ENCODE results near the gene MRPS18B. TPM values are rescaled to one million over a fixed set of nuclear protein-coding genes. Genes with fewer than 3 reads are reported as not detected.

Gene MRPS18B
- total and polyA plus RNA-seq, 2 of the 13 experiments (the other 11 are each of a cell fraction or from before 2014, with no cell fraction given), result 125 to 131 TPM

- TF ChIP-seq PAXIP1 (CRISPR knock-in tag; conservative IDR thresholded peaks at IDR 0.05) (peak; percentile 79), ERF (CRISPR knock-in tag; IDR thresholded peaks at IDR 0.05) (peak; percentile 66; the same call in 1 of the 2 replicates), MED1 (CRISPR knock-in tag; IDR thresholded peaks at IDR 0.05) (peak; percentile 58; the same call in 1 of the 2 replicates), ZNF562 (CRISPR knock-in tag; IDR thresholded peaks at IDR 0.05; ENCODE audit: borderline replicate concordance) (no peak), ATM (IDR thresholded peaks at IDR 0.05; ENCODE audit: borderline replicate concordance) (no peak), SP2 (CRISPR knock-in tag; IDR thresholded peaks at IDR 0.05) (peak; percentile 86), ZNF207 (IDR thresholded peaks at IDR 0.05; ENCODE audit: borderline replicate concordance) (no peak), NFIC (IDR thresholded peaks at IDR 0.05; ENCODE audit: low read length) (no peak), ZNF737 (CRISPR knock-in tag; IDR thresholded peaks at IDR 0.05; ENCODE audit: borderline replicate concordance) (peak; percentile 76; the same call in 1 of the 2 replicates), ZNF512B (CRISPR knock-in tag; IDR thresholded peaks at IDR 0.05; ENCODE audit: borderline replicate concordance) (no peak; the same call in 1 of the 2 replicates), HNRNPH1 (optimal IDR thresholded peaks at IDR 0.05; ENCODE audit: low read depth, low read length) (peak; percentile 95), ZNF75D (CRISPR knock-in tag; IDR thresholded peaks at IDR 0.05; ENCODE audit: borderline replicate concordance) (no peak), ZNF879 (CRISPR knock-in tag; IDR thresholded peaks at IDR 0.05) (no peak), ZNF451 (CRISPR knock-in tag; IDR thresholded peaks at IDR 0.05) (no peak), NCOA1 (CRISPR knock-in tag; IDR thresholded peaks at IDR 0.05) (0 out of 2 replicates have a peak, but pooled peaks have one; percentile 87), SPEN (CRISPR knock-in tag; IDR thresholded peaks at IDR 0.05; ENCODE audit: low read depth) (peak; percentile 76; the same call in 1 of the 2 replicates), ZNF766 (CRISPR knock-in tag; IDR thresholded peaks at IDR 0.05; ENCODE audit: borderline replicate concordance) (peak; percentile 79; the same call in 1 of the 2 replicates), STAG1 (CRISPR knock-in tag; IDR thresholded peaks at IDR 0.05) (peak; percentile 59), ZNF597 (CRISPR knock-in tag; IDR thresholded peaks at IDR 0.05) (no peak), ZNF781 (CRISPR knock-in tag; IDR thresholded peaks at IDR 0.05; ENCODE audit: borderline replicate concordance, not compliant biosample characterization) (peak; percentile 77), TCF12 (IDR thresholded peaks at IDR 0.05) (no peak), TCF12 (CRISPR knock-in tag; IDR thresholded peaks at IDR 0.05) (peak; percentile 59)
These were observed 9.1 kb downstream of the MRPS18B start, which contains the start of gene ATAT1 (continued) for GRCh38 chr6:30626484-30627366.

All from HepG2 (cell line).